Tibial nerve (tissue), 3 donors: ENCODE measurements around the gene MIF4GD.

Experiments used
- POLR2A ChIP-seq, 2 donors: fragments of 450-650 bp; IDR thresholded peaks; one replicate each; pipeline ENCODE4 v1.6.1; 2017; ENCODE audit warnings: antibody characterized with exemption in 2 of 2, mild to moderate bottlenecking in 2 of 2, moderate library complexity in 2 of 2
- TF ChIP-seq, protein P1 (sequence below), 5 experiments: fragments of 200-600 bp in 3 of 5; fragments of 450-650 bp in 2 of 5; sonication (generic) in 3 of 5; IDR thresholded peaks; one replicate each; pipeline ENCODE4 v1.5.1; 2016 to 2019; ENCODE audit warnings: antibody characterized with exemption in 5 of 5, mild to moderate bottlenecking in 3 of 5, moderate library complexity in 2 of 5

DNA sequence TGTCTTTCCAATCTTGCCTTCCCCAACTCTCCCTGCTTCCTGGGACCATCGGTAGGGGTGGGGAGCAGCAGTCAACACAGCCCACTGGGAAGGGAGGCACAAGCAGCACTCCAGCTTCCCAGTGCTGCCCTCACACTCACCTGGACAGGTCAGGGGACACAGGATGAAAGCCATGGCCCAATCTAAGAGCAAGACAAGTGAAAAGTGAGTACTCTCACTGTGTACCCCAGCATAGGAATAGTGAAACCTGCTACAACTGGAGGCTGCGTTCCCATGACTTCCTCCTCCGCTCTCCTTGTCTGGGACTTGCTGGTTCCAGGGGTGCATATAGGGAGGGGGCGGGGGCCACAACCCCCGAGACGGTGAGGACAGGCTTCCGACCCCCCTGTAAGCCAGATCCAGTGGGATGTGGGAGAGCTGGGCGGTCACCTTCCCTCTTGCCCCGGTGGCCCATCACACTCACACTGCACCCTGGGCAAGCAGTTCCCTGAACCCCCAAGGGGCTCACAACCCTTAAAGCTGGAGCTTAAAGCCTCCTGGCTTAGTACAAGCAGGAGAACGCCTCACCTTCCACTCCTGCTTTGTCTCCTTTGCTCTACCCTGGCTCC is 47.7 kb upstream of the MIF4GD start:
- TF ChIP-seq, protein P1, sequence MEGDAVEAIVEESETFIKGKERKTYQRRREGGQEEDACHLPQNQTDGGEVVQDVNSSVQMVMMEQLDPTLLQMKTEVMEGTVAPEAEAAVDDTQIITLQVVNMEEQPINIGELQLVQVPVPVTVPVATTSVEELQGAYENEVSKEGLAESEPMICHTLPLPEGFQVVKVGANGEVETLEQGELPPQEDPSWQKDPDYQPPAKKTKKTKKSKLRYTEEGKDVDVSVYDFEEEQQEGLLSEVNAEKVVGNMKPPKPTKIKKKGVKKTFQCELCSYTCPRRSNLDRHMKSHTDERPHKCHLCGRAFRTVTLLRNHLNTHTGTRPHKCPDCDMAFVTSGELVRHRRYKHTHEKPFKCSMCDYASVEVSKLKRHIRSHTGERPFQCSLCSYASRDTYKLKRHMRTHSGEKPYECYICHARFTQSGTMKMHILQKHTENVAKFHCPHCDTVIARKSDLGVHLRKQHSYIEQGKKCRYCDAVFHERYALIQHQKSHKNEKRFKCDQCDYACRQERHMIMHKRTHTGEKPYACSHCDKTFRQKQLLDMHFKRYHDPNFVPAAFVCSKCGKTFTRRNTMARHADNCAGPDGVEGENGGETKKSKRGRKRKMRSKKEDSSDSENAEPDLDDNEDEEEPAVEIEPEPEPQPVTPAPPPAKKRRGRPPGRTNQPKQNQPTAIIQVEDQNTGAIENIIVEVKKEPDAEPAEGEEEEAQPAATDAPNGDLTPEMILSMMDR (IDR thresholded peaks at IDR 0.05) = no peak
- TF ChIP-seq POLR2A (IDR thresholded peaks at IDR 0.05) = no peak
